Gastrocnemius medialis (tissue), 4 donors: ENCODE data around the gene ARMC10. TPM values are rescaled to one million over a fixed set of nuclear protein-coding genes. Genes with fewer than 3 reads are reported as not detected.
"Not testable (repeated sequence)": the region's sequence is repeated elsewhere in the genome, so short reads cannot be mapped to it uniquely, and the experiment has no call there.

Source experiments
- ATAC-seq, 2 donors: fragments of 150-250 bp; one replicate each; pipeline ENCODE4 v1.9.1; 2016
- DNase-seq, 2 donors: peaks; one replicate each; pipeline ENCODE4 v3.0.0-alpha.2; 2019
- H3K27ac ChIP-seq, 4 donors: fragments of 200-600 bp; sonication (generic); 1 replicate in 1 of 4; 2 replicates in 3 of 4; pipeline ENCODE4 v1.5.1; 2016 to 2018; ENCODE audit warnings: mild to moderate bottlenecking in 2 of 4, moderate library complexity in 1 of 4
- H3K27me3 ChIP-seq, 3 donors: fragments of 200-600 bp; sonication (generic) in 2 of 3; 1 replicate in 1 of 3; 2 replicates in 2 of 3; pipeline versions ENCODE4 v1.5.1 to v1.6.0; 2016 to 2019; ENCODE audit warnings: mild to moderate bottlenecking in 1 of 3, moderate library complexity in 1 of 3
- H3K36me3 ChIP-seq, 2 donors: fragments of 200-600 bp; sonication (generic) in 1 of 2; one replicate each; pipeline ENCODE4 v1.5.1; 2017 to 2018
- H3K4me1 ChIP-seq, 2 donors: fragments of 200-600 bp; sonication (generic) in 1 of 2; one replicate each; pipeline ENCODE4 v1.5.1; 2016 to 2017; ENCODE audit warnings: mild to moderate bottlenecking in 2 of 2
- H3K4me3 ChIP-seq, 4 donors: fragments of 200-600 bp; sonication (generic) in 3 of 4; 1 replicate in 1 of 4; 2 replicates in 3 of 4; pipeline ENCODE4 v1.5.1; 2016 to 2019; ENCODE audit warnings: mild to moderate bottlenecking in 2 of 4
- H3K9me3 ChIP-seq, 3 donors: fragments of 200-600 bp; sonication (generic) in 2 of 3; 1 replicate in 1 of 3; 2 replicates in 2 of 3; pipeline ENCODE4 v1.5.1; 2016 to 2019
- POLR2A ChIP-seq, 2 donors: fragments of 450-650 bp; IDR thresholded peaks; one replicate each; pipeline ENCODE4 v1.6.1; 2017; ENCODE audit warnings: antibody characterized with exemption in 2 of 2, mild to moderate bottlenecking in 2 of 2, moderate library complexity in 2 of 2
- in situ Hi-C, 4 donors: fragments of 200-750 bp; cut with MboI; loops; one replicate each; pipeline versions ENCODE4 v1.15.0 to v1.8.0; 2017; ENCODE audit warnings: low sequenced_read_pairs in 4 of 4
- intact Hi-C: fragments of 100-400 bp; cut with DNase I; formaldehyde crosslinking; loops from one replicate; pipeline ENCODE4 v1.15.1; 2023; ENCODE audit warnings: low total_unique reads
- total RNA-seq, 4 donors: library from RNA; depleted of rRNA; stranded (reverse); fragments of >200 nt; gene quantifications; one replicate each; pipeline versions ENCODE4 v1.1.0 to v1.2.3, GENCODE V29; 2016
- TF ChIP-seq, protein P1 (sequence below), 5 experiments: fragments of 450-650 bp in 3 of 5; fragments of 200-600 bp in 2 of 5; sonication (generic) in 2 of 5; IDR thresholded peaks in 4 of 5; conservative IDR thresholded peaks in 1 of 5; 1 replicate in 4 of 5; 2 replicates in 1 of 5; pipeline ENCODE4 v1.5.1; 2016 to 2019; ENCODE audit warnings: antibody characterized with exemption in 5 of 5, mild to moderate bottlenecking in 3 of 5, moderate library complexity in 3 of 5

Gene ARMC10
- total RNA-seq, 4 donors from 2014 or later, result 23.6 to 31.3 (median 27.2) TPM

DNA sequence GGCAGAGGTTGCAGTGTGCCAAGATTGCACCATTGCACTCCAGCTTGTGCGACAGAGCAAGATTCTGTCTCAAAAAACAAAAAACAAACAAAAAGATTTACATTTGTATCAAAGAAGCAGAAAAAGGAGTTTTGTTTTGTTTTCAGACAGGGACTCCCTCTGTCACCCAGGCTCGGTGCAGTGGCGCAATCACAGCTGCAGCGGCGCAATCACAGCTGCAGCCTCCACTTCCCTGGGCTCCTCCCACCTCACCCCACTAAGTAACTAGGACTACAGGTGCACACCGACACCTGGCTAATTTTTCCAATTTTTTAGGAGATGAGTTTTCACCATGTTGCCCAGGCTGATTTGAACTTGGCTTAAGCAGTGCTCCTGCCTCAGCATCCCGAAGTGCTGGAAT is 1.8 kb downstream of the ARMC10 start:
- Histone ChIP-seq H3K9me3 (no peaks in the 10 kb centered on the region), H3K4me3 (no peak overlapping the region), H3K27me3 (no peaks in the 10 kb centered on the region), H3K4me1 (peaks cover 11 to 15% of the 10 kb centered on the region in 2 donors), H3K36me3 (no peaks in the 10 kb centered on the region), H3K27ac (no peak overlapping the region)
- ATAC-seq (no peak), DNase-seq (no peak)
- intact Hi-C loops, result no loop called here
- in situ Hi-C loops, result no loop called here
- TF ChIP-seq, protein P1, sequence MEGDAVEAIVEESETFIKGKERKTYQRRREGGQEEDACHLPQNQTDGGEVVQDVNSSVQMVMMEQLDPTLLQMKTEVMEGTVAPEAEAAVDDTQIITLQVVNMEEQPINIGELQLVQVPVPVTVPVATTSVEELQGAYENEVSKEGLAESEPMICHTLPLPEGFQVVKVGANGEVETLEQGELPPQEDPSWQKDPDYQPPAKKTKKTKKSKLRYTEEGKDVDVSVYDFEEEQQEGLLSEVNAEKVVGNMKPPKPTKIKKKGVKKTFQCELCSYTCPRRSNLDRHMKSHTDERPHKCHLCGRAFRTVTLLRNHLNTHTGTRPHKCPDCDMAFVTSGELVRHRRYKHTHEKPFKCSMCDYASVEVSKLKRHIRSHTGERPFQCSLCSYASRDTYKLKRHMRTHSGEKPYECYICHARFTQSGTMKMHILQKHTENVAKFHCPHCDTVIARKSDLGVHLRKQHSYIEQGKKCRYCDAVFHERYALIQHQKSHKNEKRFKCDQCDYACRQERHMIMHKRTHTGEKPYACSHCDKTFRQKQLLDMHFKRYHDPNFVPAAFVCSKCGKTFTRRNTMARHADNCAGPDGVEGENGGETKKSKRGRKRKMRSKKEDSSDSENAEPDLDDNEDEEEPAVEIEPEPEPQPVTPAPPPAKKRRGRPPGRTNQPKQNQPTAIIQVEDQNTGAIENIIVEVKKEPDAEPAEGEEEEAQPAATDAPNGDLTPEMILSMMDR (IDR thresholded peaks at IDR 0.05 in 4 of 5, conservative IDR thresholded peaks at IDR 0.05 in 1 of 5), result no peak
- TF ChIP-seq POLR2A (IDR thresholded peaks at IDR 0.05), result no peak

DNA sequence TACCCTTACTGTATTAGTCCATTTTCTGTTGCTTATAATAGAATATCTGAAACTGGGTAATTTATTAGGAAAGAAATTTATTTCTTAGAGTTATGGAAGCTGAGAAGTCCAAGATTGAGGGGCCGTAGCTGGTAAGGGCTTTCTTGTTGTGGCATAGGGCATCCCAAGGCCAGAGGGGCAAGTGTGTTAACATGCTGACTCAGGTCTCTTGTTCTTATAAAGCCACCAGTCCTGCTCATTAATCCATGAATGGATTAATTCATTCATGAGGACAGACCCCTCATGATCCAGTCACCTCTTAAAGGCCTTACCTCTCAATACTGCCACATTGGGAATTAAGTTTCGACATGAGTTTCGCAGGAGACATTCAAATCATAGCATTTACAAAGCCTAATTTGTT is 2.4 kb downstream of the ARMC10 start:
- TF ChIP-seq POLR2A (IDR thresholded peaks at IDR 0.05), result no peak
- TF ChIP-seq, protein P1 (IDR thresholded peaks at IDR 0.05 in 4 of 5, conservative IDR thresholded peaks at IDR 0.05 in 1 of 5), result no peak
- no peaks in the 10 kb centered on the region for H3K36me3 ChIP-seq
- intact Hi-C loops (no loop called here), in situ Hi-C loops (no loop called here)
- no peak overlapping the region for H3K4me3 ChIP-seq
- DNase-seq (no peak), ATAC-seq (no peak)
- H3K27me3 ChIP-seq, result no peaks in the 10 kb centered on the region
- peaks cover 11 to 15% of the 10 kb centered on the region in 2 donors for H3K4me1 ChIP-seq
- no peaks in the 10 kb centered on the region for H3K9me3 ChIP-seq
- H3K27ac ChIP-seq, result no peak overlapping the region

DNA sequence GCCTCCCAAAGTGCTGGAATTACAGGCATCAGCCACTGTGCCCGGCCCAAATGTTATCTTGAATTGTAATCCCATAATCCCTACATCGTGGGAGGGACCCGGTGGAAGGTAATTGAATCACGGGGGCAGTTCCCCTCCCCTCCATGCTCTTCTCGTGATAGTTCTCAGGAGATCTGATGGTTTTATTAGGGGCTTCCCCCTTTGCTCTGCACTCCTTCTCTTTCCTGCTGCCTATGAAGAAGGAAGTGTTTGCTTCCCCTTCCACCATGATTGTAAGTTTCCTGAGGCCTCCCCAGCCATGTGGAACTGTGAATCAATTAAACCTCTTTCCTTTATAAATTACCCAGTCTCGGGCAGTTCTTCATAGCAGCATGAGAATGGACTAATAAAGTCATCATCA is 3.3 kb downstream of the ARMC10 start:
- ATAC-seq, intact Hi-C loops, H3K27ac ChIP-seq: not testable (repeated sequence)

DNA sequence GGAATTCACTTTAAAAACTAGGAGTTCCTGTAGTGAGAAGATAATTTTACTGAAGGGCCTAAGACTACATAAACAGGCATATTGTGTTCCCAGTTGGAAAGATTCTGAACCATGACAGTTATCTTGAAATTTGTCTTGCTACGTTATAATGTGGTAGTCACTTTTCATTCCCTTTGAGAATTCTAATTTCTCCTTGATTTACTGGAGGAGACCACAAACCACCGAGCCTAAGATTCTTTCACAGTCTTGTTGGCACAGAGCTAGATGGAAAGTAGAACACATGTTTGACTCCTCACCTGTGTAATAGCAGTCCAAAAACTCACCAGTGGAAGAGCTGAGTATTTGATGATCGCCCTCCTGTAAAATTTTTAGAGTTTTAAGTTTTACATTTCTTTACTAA is 4.9 kb downstream of the ARMC10 start:
- Histone ChIP-seq H3K4me1 (peaks cover 8% of the 10 kb centered on the region in 2 donors), H3K27me3 (no peaks in the 10 kb centered on the region), H3K36me3 (peaks cover 0 to 17% of the 10 kb centered on the region in 2 donors), H3K27ac (no peak overlapping the region), H3K9me3 (no peaks in the 10 kb centered on the region), H3K4me3 (no peak overlapping the region)
- DNase-seq, result no peak
- intact Hi-C loops, result no loop called here
- TF ChIP-seq POLR2A (IDR thresholded peaks at IDR 0.05), result no peak
- TF ChIP-seq, protein P1 (IDR thresholded peaks at IDR 0.05 in 4 of 5, conservative IDR thresholded peaks at IDR 0.05 in 1 of 5), result no peak
- ATAC-seq, result no peak
- in situ Hi-C loops, result loop anchor here in 1 of 4 donors (10.0 kb wide), 1 partner anchor 65 kb away; the partner anchor contains the start of gene NAPEPLD

More for the DNA sequence above, 3.3 kb downstream of the ARMC10 start:
- H3K36me3 ChIP-seq, H3K27me3 ChIP-seq, DNase-seq, H3K4me3 ChIP-seq, in situ Hi-C loops, H3K9me3 ChIP-seq: not testable (repeated sequence)
- H3K4me1 ChIP-seq, result peaks cover 11 to 15% of the 10 kb centered on the region in 2 donors

DNA sequence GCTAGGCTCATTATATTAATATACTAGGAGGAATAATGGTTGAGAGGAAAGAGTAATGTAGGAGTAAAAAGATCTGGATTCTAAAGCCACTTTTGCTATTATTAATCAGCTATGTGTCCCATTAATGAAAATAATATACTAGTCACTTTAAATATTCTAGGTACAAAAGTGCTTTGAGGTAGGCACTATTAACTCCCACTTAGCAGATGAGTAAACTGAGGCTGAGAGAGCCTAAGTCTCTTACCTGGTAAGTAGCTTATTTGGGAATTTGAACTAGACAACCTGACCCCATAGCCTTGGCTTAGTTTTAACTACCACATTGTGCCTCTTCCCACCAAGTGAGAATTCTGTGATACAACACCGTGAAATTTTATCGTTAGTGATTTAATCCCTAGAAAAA is 6.0 kb downstream of the ARMC10 start:
- intact Hi-C loops, result no loop called here
- Histone ChIP-seq H3K36me3 (peaks cover 0 to 18% of the 10 kb centered on the region in 2 donors), H3K4me1 (peaks cover 4% of the 10 kb centered on the region in 2 donors), H3K4me3 (no peak overlapping the region), H3K27ac (no peak overlapping the region), H3K9me3 (no peaks in the 10 kb centered on the region), H3K27me3 (no peaks in the 10 kb centered on the region)
- TF ChIP-seq, protein P1 (IDR thresholded peaks at IDR 0.05 in 4 of 5, conservative IDR thresholded peaks at IDR 0.05 in 1 of 5), result no peak
- no peak for TF ChIP-seq POLR2A (IDR thresholded peaks at IDR 0.05)
- ATAC-seq (no peak), DNase-seq (no peak)
- in situ Hi-C loops, result loop anchor here in 1 of 4 donors (10.0 kb wide), 1 partner anchor 64 kb away; the partner anchor contains the start of gene NAPEPLD
